22Rv1 (cell line): ENCODE data around the gene PDK2.

ENCODE experiments used
- ZFX ChIP-seq: fragments of 450-650 bp; IDR thresholded peaks from 2 replicates; pipeline ENCODE4 v1.6.1; 2017; ENCODE audit warnings: antibody characterized with exemption, borderline replicate concordance
- TF ChIP-seq, protein P1 (sequence below): fragments of 450-650 bp; IDR thresholded peaks from 2 replicates; pipeline ENCODE4 v1.5.1; 2017; ENCODE audit warnings: mild to moderate bottlenecking

GRCh38 chr17:50109207-50109606 is 14.1 kb downstream of the PDK2 start:
- TF ChIP-seq, protein P1, sequence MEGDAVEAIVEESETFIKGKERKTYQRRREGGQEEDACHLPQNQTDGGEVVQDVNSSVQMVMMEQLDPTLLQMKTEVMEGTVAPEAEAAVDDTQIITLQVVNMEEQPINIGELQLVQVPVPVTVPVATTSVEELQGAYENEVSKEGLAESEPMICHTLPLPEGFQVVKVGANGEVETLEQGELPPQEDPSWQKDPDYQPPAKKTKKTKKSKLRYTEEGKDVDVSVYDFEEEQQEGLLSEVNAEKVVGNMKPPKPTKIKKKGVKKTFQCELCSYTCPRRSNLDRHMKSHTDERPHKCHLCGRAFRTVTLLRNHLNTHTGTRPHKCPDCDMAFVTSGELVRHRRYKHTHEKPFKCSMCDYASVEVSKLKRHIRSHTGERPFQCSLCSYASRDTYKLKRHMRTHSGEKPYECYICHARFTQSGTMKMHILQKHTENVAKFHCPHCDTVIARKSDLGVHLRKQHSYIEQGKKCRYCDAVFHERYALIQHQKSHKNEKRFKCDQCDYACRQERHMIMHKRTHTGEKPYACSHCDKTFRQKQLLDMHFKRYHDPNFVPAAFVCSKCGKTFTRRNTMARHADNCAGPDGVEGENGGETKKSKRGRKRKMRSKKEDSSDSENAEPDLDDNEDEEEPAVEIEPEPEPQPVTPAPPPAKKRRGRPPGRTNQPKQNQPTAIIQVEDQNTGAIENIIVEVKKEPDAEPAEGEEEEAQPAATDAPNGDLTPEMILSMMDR, result no peak
- TF ChIP-seq ZFX, result no peak
